GM21619 (cell line): Measurements from ENCODE around the gene TTC19.
A peak's percentile ranks its signal among the peaks of the same experiment; 100 is the strongest.

ENCODE experiments used
- ATAC-seq: cut with Tn5 transposase; IDR thresholded peaks from one replicate; pipeline ENCODE4 v1.9.1; 2021; ENCODE audit not compliant: unreplicated experiment

TTC19 gene

DNA sequence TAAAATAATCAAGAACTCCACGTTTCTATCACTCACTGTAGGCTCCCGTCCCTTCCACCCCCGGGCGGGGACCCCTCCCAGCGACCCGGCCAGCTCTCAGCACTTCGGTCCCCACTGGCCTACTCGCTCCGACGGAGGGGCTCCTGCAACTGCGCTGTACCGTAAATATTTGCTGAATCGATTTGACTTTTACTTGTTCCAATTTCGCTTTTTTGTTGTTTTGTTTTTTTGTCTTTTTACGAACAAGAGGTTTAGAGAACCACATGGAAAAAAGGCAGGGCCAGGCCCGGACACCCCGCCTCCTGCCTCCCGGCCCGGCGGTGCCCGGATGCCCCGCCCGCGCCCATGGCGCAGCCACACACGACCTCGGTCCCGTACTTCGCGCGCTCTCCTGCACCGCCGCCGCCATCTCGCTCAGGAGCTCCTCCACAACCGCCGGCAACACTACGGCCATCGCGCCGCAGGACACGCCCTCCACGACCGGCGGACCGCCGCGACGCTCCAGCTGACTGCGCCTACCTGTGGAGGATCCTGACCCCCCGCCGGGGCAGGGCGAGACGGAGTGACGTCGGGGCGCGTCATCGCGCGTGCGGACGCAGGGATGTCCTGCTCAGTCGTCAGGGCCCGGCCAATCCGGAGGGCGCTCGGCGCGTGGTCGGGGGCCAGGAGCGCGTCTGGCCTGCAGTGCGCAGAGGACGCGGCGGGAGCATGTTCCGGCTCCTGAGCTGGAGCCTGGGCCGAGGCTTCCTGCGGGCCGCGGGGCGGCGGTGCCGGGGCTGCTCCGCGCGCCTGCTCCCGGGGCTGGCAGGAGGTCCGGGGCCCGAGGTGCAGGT is at the start of gene TTC19, which contains the start of gene ZSWIM7:
TTC19 (plus strand) TSS at position 684 of the 833 bp plus-strand sequence; CDS start at position 709, 25 bp downstream.
ZSWIM7 (minus strand) TSS at position 564 of the 833 bp plus-strand sequence; CDS start at position 454, 110 bp downstream.
- ATAC-seq, result peak; percentile 92

DNA sequence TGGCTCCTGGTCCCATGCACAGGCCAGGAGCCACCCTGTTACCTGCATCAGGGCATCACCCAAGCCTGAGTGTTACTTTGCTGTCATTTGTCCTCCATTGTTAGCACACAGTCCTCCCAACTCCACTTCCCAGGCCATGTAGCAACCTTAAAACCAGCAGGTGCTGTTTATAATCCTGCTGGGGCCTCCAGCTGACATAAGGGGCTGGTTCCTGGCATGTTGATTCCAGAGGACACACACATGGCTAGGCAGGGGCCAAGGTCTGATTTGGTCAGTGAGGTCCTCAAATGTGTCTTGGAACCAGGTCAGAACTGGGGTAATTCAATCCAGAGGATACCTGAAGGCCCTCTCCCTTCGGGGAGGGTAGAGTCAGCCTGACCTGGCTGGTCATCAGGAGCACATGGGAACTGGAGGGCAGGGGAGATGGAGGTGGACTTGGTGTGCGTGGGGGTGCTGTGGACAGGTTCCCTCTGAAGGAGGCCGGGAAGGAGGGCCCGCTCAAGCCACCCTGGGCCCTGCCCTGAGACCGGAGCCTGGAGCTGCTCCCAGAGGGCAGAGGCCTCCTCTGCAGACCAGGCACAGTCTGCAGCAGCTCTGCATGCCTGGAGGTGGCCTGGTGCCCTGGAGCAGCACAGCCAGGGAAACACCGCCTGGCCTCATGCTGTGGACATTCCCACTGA is 48.1 kb upstream of the TTC19 start:
- no peak for ATAC-seq

- no peak for ATAC-seq
Measured at GRCh38 chr17:15952048-15952532, 47.5 kb upstream of the TTC19 start.

DNA sequence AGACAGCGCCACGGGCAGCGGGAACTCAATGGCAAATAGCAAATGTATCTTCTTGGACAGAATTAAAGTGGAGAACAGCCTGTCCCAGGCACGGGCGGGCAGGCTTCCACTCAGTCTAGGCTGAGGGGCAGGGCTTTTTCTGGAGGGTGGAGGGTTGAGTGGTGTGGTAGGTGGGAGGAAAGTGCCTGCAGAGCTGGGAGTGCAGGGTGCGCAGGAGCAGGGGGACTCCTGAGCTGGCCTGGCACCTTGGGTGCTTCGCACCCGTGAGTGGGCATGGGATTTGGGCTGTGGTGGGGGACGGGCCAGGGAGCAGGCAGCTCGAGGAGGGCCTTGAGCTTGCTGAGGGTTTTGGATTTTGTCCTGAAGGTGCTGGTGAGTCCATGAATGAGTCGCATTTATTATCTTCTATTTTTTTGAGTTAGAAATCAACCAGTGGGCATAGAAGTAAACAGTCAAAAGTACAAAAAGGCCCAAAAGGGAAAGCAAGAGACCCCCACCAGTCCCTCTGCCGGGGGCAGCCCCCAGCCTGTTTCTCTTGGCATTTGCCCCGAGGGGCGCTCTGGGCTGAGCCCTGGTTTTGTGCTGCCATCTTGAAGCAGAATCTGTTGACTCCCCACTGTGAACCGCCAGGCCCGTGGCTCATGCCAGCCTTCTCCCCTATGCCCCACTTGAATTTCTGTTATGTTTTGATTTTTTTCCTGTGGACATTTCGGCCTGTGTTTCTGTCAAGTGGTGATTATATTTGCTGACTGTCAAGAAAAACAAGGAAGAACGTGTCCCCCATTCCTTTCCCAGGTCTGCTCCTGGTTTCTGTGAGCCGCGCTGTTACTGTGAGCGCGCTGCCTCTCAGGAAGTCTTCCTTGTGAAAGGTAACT is 46.5 kb upstream of the TTC19 start:
- no peak for ATAC-seq

DNA sequence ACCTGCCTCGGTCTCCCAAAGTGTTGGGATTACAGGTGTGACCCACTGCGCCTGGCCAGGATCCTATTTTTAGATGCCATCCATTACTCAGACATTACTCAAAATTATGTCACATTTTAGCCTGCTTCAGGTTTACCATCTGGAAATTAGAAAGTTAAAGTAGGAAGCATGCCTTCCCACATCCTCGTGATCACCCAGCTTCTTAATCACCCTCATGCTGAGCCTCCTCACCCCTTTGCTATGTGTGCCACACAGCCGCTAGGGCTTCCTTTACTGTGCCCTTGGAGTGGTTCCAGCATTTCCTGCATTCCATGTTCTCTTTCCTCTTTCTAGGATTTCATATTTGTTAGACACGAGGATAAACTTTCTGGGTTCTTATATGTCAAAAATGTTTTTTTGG is 45.4 kb upstream of the TTC19 start:
- ATAC-seq, result no peak

DNA sequence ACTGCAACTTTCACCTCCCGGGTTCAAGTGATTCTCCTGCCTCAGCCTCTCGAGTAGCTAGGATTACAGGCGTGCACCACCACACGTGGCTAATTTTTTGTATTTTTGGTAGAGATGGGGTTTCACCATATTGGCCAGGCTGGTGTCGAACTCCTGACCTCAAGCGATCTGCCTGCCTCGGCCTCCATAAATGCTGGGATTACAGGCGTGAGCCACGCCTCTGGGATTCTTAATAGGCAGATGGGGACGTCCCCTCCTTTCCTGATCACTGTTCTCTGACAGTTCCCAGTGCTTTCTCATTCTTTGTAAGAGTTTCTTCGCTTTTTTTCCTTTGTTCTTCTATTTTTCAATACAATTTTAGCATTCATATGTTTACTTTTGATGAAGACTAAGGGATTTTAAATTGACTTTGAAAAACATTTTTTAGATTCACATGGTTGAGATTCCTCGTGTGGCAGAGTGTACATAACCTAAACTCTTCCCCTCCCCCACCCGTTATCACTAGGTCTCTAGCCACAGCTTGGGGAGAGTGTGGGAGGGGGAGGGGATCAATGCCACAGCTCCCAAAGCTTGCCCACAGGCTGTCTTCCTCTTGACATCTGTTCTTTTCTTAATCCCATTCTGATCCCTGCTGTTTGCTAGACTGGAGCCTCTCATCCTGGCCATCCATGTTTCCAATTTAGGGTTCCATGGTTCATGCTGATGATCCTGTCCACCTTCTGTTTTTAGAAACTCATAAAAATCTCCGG is 43.7 kb upstream of the TTC19 start:
- no peak for ATAC-seq

DNA sequence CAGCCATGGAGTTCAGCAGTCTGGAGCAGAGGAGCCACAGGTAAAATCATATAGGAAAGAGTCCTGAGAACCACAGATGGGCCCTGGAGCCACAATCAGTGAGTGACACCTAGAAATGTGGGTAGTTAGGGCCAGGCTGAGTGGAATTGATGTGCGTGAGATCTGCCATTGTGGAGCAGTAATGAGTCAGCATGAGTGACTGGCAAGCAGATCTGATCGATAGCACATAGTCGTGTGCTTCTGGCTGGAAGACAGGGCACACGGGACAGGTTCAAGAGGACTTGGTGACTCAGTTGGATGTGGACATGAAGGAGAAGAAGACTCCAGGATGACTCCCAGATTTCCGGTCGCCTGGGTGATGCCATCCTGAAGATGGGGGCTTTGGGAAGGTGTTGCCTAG is 42.4 kb upstream of the TTC19 start:
- no peak for ATAC-seq

DNA sequence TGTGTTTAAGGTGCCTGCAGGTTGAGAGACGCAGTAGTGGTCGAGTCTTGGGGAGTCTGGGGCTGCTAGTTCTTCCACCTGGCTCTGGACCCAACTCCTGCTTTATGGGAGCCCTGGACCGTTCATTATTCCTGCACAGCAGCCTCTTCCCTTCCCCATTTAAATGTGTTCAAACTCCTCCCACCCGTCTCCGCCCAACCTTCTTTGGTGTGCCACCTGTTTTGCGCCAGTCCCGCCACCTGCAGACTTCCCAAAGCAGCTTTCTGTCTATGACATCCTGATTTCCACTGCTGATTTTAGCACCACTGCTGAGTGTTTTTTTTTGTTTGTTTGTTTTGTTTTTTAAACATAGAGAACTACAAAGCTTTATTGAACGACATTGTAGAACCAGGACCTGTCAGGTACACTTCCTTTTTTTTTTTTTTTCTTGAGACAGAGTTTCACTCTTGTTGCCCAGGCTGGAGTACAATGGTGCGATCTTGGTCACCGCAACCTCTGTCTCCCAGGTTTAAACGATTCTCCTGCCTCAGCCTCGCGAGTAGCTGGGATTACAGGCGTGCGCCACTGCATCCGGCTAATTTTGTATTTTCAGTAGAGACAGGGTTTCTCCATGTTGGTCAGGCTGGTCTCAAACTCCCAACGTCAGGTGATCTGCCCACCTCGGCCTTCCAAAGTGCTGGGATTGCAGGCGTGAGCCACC is 41.9 kb upstream of the TTC19 start:
- no peak for ATAC-seq

DNA sequence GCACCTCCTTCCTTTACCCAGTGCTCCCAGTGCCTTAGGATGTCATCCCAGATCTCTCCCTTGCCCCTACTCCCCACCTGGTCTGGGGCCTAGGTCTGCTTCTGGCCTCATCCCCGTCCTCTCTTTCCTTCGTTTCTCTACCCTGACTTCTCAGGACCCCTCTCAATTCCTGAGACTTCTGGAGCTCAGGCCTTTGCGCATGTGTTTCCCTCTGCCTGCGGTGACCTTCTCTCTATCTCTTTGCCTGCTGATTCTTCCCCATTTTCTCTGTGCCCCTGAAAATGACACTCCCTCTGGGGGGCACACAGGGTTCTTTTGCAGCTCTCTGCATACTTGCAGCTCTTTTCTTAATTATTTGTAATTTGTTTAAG is 41.2 kb upstream of the TTC19 start:
- ATAC-seq, result no peak

- no peak for ATAC-seq
Measured at GRCh38 chr17:15963670-15964110, 35.9 kb upstream of the TTC19 start.

GRCh38 chr17:15965528-15965927 is 34.1 kb upstream of the TTC19 start:
- ATAC-seq, result no peak

GRCh38 chr17:15966183-15966878 is 33.3 kb upstream of the TTC19 start:
- no peak for ATAC-seq

DNA sequence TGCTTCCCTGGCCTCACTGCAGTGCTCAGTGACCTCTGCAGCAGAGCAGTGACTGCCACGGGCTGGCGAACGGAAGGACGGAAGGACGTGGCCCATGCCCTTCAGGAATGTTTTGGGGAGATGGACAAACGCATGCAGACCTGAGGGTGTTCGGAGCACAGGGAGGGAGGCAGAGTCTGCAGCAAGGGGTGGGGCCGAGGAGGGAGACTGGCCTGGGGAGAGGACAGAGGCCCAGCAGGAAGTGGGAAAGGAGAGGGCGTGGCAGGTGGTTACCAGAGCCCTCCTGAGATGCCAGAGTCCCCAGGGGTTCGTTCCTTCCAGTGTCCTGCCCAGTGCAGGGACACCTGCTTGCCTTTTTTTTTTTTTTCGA is 32.8 kb upstream of the TTC19 start:
- no peak for ATAC-seq

DNA sequence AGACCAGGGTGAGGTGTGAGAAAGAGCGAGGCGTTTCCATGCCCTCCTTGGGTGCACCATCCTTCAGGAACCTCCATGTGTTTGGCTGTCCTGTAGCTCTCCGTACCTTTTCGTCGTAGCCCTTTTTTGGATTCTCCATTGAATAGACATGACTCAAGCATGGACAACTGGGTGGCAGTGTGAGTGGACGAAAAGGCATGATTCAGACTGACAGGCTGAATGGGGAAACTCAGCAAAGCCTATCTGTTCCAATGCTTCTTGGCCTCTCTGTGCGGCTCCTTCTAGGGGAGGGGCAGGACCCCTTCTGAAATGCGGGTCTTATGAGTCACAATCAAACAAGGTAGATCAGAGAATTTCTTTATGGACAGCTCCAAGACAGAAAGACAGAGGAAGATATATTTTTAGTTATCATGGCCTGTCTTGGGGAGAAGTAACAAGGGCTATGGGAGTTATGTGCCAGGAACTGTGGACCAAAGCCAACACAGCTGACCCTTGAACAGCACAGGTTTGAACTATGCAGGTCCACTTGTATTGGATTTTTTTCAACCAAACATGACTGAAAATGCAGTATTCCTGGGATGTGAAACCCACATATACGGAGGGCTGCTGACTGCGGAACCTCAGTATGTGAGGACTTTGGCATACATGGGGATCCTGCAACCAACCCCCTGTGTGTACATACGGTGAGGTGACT is 31.8 kb upstream of the TTC19 start:
- ATAC-seq, result no peak

DNA sequence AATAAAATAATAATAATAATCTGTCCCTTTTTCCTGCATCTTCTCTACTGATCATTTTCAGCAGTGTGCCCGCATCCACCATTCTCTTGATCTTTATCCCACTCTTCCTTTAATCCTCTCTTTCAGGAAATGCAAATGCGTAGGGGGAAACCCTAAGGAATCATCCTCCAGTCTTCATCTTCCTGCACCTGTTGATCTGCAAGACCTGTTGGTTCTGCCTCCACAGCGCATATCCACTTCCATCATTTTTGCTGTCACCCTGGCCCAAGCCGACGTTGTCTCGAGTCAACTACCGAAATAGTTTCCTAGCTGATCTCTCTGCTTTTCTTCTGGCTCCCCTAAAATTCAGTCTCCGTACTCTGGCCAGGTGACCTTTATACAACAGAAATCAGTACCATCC is 30.2 kb upstream of the TTC19 start:
- ATAC-seq, result no peak

DNA sequence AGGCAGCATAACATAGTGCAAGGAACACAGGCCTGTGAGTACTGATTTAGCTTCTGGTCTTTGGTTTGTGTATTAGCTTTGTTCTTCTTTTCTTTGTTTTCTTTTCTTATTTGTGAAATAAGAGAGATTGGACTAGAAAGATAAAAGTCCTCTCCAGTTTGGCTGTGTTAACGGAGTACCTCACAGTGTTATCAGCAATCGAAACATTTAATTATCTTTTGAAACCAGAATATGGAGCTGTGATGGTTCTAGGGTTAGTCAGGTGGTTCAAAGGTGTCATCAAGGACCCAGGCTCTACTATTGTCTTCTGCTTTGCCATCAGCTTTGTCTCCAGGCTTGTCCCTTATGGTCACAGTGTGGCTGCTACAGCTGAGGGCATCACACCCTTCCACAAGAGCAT is 29.1 kb upstream of the TTC19 start:
- ATAC-seq, result no peak

- ATAC-seq, result no peak
Measured at GRCh38 chr17:15971098-15971678, 28.4 kb upstream of the TTC19 start.

DNA sequence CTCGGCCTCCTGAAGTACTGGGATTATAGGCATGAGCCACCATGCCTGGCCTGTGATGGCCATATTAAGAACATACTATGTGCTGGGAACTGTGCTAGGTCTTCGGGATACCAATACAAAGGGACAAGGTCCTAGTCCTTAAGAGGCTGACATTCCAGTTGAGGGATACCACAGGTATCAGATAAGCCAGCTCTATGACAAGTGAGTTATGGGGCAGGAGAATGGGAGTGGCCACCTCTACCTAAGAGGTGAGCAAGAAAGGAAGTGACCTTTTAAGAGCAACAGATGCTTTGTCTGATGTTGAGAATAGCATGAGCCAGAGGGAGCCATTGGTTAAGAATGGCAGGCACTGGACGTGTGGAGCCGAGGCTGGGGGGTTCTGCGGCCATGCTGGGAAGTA is 27.7 kb upstream of the TTC19 start:
- ATAC-seq, result no peak
